Measurements from ENCODE around the gene RPRD2.
"Not testable (repeated sequence)": the region's sequence is repeated elsewhere in the genome, so short reads cannot be mapped to it uniquely, and the experiment has no call there.

The RPRD2 gene

GRCh38 chr1:150363426-150364230, at the start of gene RPRD2:
TSS of gene RPRD2 (plus strand) at chr1:150364147. CDS start at chr1:150364715, 568 bp downstream.
- no peak for TF ChIP-seq CTCF (IDR thresholded peaks at IDR 0.05; ENCODE audit: low read depth, low read length, missing control alignments)
- in situ Hi-C loops (cut with HindIII; ENCODE audit: low sequenced_read_pairs): no loop called here

GRCh38 chr1:150314691-150315090, 49.3 kb upstream of the RPRD2 start:
- H3K4me3 ChIP-seq (ENCODE audit: low read depth, low read length); in situ Hi-C loops (cut with HindIII; ENCODE audit: low sequenced_read_pairs); DNase-seq (ENCODE audit: low read depth): not testable (repeated sequence)

More at GRCh38 chr1:150363426-150364230, at the start of gene RPRD2:
- peak; percentile 99 for DNase-seq (ENCODE audit: low read depth)
- H3K4me3 ChIP-seq (ENCODE audit: low read depth, low read length): peak within 1 kb of the TSS; percentile 58

GRCh38 chr1:150320667-150320978, 43.3 kb upstream of the RPRD2 start:
- peak overlapping the region; percentile 96 for H3K4me3 ChIP-seq (ENCODE audit: low read depth, low read length)
- TF ChIP-seq CTCF (IDR thresholded peaks at IDR 0.05; ENCODE audit: low read depth, low read length, missing control alignments): no peak
- in situ Hi-C loops (cut with HindIII; ENCODE audit: low sequenced_read_pairs): no loop called here
- DNase-seq (ENCODE audit: low read depth): no peak

GRCh38 chr1:150321826-150322166, 42.2 kb upstream of the RPRD2 start:
- TF ChIP-seq CTCF (IDR thresholded peaks at IDR 0.05; ENCODE audit: low read depth, low read length, missing control alignments): no peak
- no peak for DNase-seq (ENCODE audit: low read depth)
- peak overlapping the region; percentile 96 for H3K4me3 ChIP-seq (ENCODE audit: low read depth, low read length)
- in situ Hi-C loops (cut with HindIII; ENCODE audit: low sequenced_read_pairs): no loop called here

- TF ChIP-seq CTCF (IDR thresholded peaks at IDR 0.05; ENCODE audit: low read depth, low read length, missing control alignments): no peak
- in situ Hi-C loops (cut with HindIII; ENCODE audit: low sequenced_read_pairs): no loop called here
- no peak for DNase-seq (ENCODE audit: low read depth)
- peak overlapping the region; percentile 96 for H3K4me3 ChIP-seq (ENCODE audit: low read depth, low read length)
These were observed 41.6 kb upstream of the RPRD2 start for GRCh38 chr1:150322310-150322709.

GRCh38 chr1:150332651-150333290, 31.2 kb upstream of the RPRD2 start:
- in situ Hi-C loops (cut with HindIII; ENCODE audit: low sequenced_read_pairs): no loop called here
- H3K4me3 ChIP-seq (ENCODE audit: low read depth, low read length): no peak overlapping the region
- DNase-seq (ENCODE audit: low read depth): no peak
- TF ChIP-seq CTCF (IDR thresholded peaks at IDR 0.05; ENCODE audit: low read depth, low read length, missing control alignments): no peak

GRCh38 chr1:150346316-150346715, 17.6 kb upstream of the RPRD2 start:
- DNase-seq (ENCODE audit: low read depth): no peak
- no peak for TF ChIP-seq CTCF (IDR thresholded peaks at IDR 0.05; ENCODE audit: low read depth, low read length, missing control alignments)
- in situ Hi-C loops (cut with HindIII; ENCODE audit: low sequenced_read_pairs): no loop called here
- no peak overlapping the region for H3K4me3 ChIP-seq (ENCODE audit: low read depth, low read length)

Measured in astrocyte of the cerebellum (primary cell).